ENCODE measurements around the gene CORIN.

The CORIN gene

GRCh38 chr4:47672696-47673095, 165.2 kb downstream of the CORIN start:
- no peak for DNase-seq

- no peak for DNase-seq
Observed at GRCh38 chr4:47669946-47670345, 167.9 kb downstream of the CORIN start.

GRCh38 chr4:47668810-47669408, 169.0 kb downstream of the CORIN start:
- DNase-seq, result no peak

GRCh38 chr4:47668256-47668655, 169.6 kb downstream of the CORIN start:
- DNase-seq, result no peak

GRCh38 chr4:47667552-47667951, 170.3 kb downstream of the CORIN start:
- DNase-seq, result no peak

- no peak for DNase-seq
Observed at GRCh38 chr4:47664051-47664826, 173.6 kb downstream of the CORIN start.

- DNase-seq, result no peak
Observed at GRCh38 chr4:47662975-47663374, 174.9 kb downstream of the CORIN start.

GRCh38 chr4:47661741-47662140, 176.1 kb downstream of the CORIN start:
- no peak for DNase-seq

- DNase-seq, result no peak
Observed at GRCh38 chr4:47659342-47659741, 178.5 kb downstream of the CORIN start.

GRCh38 chr4:47654972-47655693, 182.7 kb downstream of the CORIN start:
- no peak for DNase-seq

- DNase-seq, result no peak
Observed at GRCh38 chr4:47652092-47652491, 185.8 kb downstream of the CORIN start.

GRCh38 chr4:47651231-47651630, 186.6 kb downstream of the CORIN start:
- DNase-seq, result no peak

GRCh38 chr4:47650584-47651130, 187.2 kb downstream of the CORIN start:
- DNase-seq, result no peak

- DNase-seq, result no peak
Observed at GRCh38 chr4:47647544-47647943, 190.3 kb downstream of the CORIN start.

GRCh38 chr4:47647029-47647428, 190.8 kb downstream of the CORIN start:
- DNase-seq, result no peak

GRCh38 chr4:47646372-47646771, 191.5 kb downstream of the CORIN start:
- DNase-seq, result no peak

- no peak for DNase-seq
Observed at GRCh38 chr4:47643845-47644244, 194.0 kb downstream of the CORIN start.

- DNase-seq, result no peak
Observed at GRCh38 chr4:47642985-47643760, 194.7 kb downstream of the CORIN start.

- no peak for DNase-seq
Observed at GRCh38 chr4:47642191-47642830, 195.6 kb downstream of the CORIN start.

- DNase-seq, result no peak
Observed at GRCh38 chr4:47641755-47642154, 196.1 kb downstream of the CORIN start.

- DNase-seq, result no peak
Observed at GRCh38 chr4:47640911-47641310, 197.0 kb downstream of the CORIN start.

- no peak for DNase-seq
Observed at GRCh38 chr4:47639531-47639930, 198.3 kb downstream of the CORIN start.

All from 8988T (cell line).